H1 (cell line): ENCODE measurements around the gene BATF2. TPM values are rescaled to one million over a fixed set of nuclear protein-coding genes. Genes with fewer than 3 reads are reported as not detected.

Experiments
- CTCF ChIA-PET: fragments of 300-600 bp; sonication (Branson Sonifier 250); formaldehyde crosslinking; loops from one replicate; lab custom pipeline; 2021; ENCODE audit not compliant: partially characterized antibody; lab: Charles Lee
- POLR2A ChIA-PET: fragments of 300-600 bp; sonication (Branson Sonifier 250); formaldehyde crosslinking; loops from one replicate; lab custom pipeline; 2021; ENCODE audit warnings: inconsistent platforms; ENCODE audit not compliant: partially characterized antibody; lab: Charles Lee
- DNase-seq, 2 experiments: peaks; one replicate each; pipeline versions ENCODE4 v3.0.0 to v3.0.0-alpha.2; 2010 to 2022; ENCODE audit warnings: low spot score in 2 of 2, low read depth in 1 of 2, mixed read lengths in 1 of 2
- FAIRE-seq: peaks from 2 replicates; lab custom pipeline; 2011; peaks lifted over from hg19 to GRCh38; lab: Jason Lieb, UNC
- H2AFZ ChIP-seq: 2 replicates; pipeline ENCODE4 v1.8.1; 2012; ENCODE audit warnings: low read length, inconsistent platforms
- H2AK5ac ChIP-seq: 2 replicates; pipeline ENCODE4 v1.6.1; 2013; ENCODE audit warnings: low read depth, low read length
- H2BK120ac ChIP-seq: replicated peaks from 2 replicates; pipeline ENCODE3; 2013; ENCODE audit warnings: low read depth, low read length, inconsistent platforms
- H2BK12ac ChIP-seq: 2 replicates; pipeline ENCODE4 v1.6.1; 2013; ENCODE audit warnings: low read depth, low read length
- H2BK15ac ChIP-seq: 2 replicates; pipeline ENCODE4 v1.6.1; 2013; ENCODE audit warnings: low read length
- H2BK20ac ChIP-seq: 2 replicates; pipeline ENCODE4 v1.6.1; 2013; ENCODE audit warnings: low read length
- H2BK5ac ChIP-seq: 2 replicates; pipeline ENCODE4 v1.6.1; 2013; ENCODE audit warnings: low read depth, low read length
- H3K14ac ChIP-seq: 2 replicates; pipeline ENCODE4 v1.6.1; 2013; ENCODE audit warnings: inconsistent platforms; ENCODE audit not compliant: insufficient read length
- H3K18ac ChIP-seq: 2 replicates; pipeline ENCODE4 v1.6.1; 2013; ENCODE audit warnings: low read length; ENCODE audit errors: extremely low read depth
- H3K23ac ChIP-seq: 2 replicates; pipeline ENCODE4 v1.6.1; 2013; ENCODE audit warnings: inconsistent platforms; ENCODE audit not compliant: insufficient read length
- H3K23me2 ChIP-seq: 2 replicates; pipeline ENCODE4 v1.6.1; 2013; ENCODE audit warnings: low read depth, low read length
- H3K27ac ChIP-seq: 2 replicates; pipeline ENCODE4 v1.6.1; 2011; ENCODE audit warnings: low read depth, low read length, inconsistent platforms
- H3K27me3 ChIP-seq, 4 experiments: replicated peaks in 1 of 4; 1 replicate in 1 of 4; 2 replicates in 3 of 4; pipeline versions ENCODE4 v1.6.1 to v1.8.1; 2011 to 2013; ENCODE audit warnings: low read length in 3 of 4, mild to moderate bottlenecking in 3 of 4, inconsistent platforms in 2 of 4, mixed read lengths in 2 of 4, moderate library complexity in 1 of 4; ENCODE audit not compliant: control insufficient read depth in 3 of 4, insufficient read depth in 3 of 4; ENCODE audit errors: extremely low read depth in 1 of 4
- H3K36me3 ChIP-seq, 4 experiments: 2 replicates each; pipeline versions ENCODE4 v1.6.1 to v1.8.1; 2011 to 2013; ENCODE audit warnings: mild to moderate bottlenecking in 4 of 4, low read length in 3 of 4, moderate library complexity in 2 of 4, control low read depth in 1 of 4, inconsistent platforms in 1 of 4; ENCODE audit not compliant: insufficient read depth in 4 of 4, control insufficient read depth in 2 of 4
- H3K4ac ChIP-seq: replicated peaks from 2 replicates; pipeline ENCODE3; 2013; ENCODE audit warnings: low read length, low read depth, mixed read lengths, inconsistent platforms; ENCODE audit not compliant: insufficient read length
- H3K4me1 ChIP-seq, 4 experiments: replicated peaks in 1 of 4; 1 replicate in 1 of 4; 2 replicates in 3 of 4; pipeline versions ENCODE4 v1.6.1 to v1.8.1; 2011 to 2013; ENCODE audit warnings: low read length in 3 of 4, inconsistent platforms in 2 of 4, mixed read lengths in 1 of 4; ENCODE audit not compliant: insufficient read depth in 4 of 4, control insufficient read depth in 3 of 4
- H3K4me2 ChIP-seq, 2 experiments: 2 replicates each; pipeline versions ENCODE4 v1.6.1 to v1.8.1; 2011 to 2013; ENCODE audit warnings: low read depth in 2 of 2, low read length in 2 of 2, control low read depth in 1 of 2, inconsistent platforms in 1 of 2, mild to moderate bottlenecking in 1 of 2; ENCODE audit not compliant: insufficient read depth in 1 of 2
- H3K4me3 ChIP-seq, 4 experiments: fragments of 200-600, 300-600 bp in 1 of 4; sonication (generic), shearing (Covaris generic), sonication (Bioruptor Twin) in 1 of 4; 2 replicates each; pipeline versions ENCODE4 v1.5.1 to v1.8.1; 2011 to 2016; ENCODE audit warnings: low read length in 4 of 4, low read depth in 3 of 4, control low read depth in 2 of 4, inconsistent platforms in 2 of 4, mild to moderate bottlenecking in 2 of 4, mixed read lengths in 1 of 4, moderate library complexity in 1 of 4; ENCODE audit not compliant: insufficient read depth in 2 of 4; ENCODE audit errors: extremely low read depth in 1 of 4
- H3K56ac ChIP-seq: replicated peaks from 2 replicates; pipeline ENCODE3; 2013; ENCODE audit warnings: low read depth, mild to moderate bottlenecking, mixed read lengths, low read length, inconsistent platforms; ENCODE audit not compliant: insufficient read length
- H3K79me1 ChIP-seq: 2 replicates; pipeline ENCODE4 v1.6.1; 2013; ENCODE audit warnings: low read depth, low read length, control low read depth
- H3K79me2 ChIP-seq, 2 experiments: 2 replicates each; pipeline versions ENCODE4 v1.6.1 to v1.8.1; 2012 to 2013; ENCODE audit warnings: low read length in 2 of 2, mild to moderate bottlenecking in 2 of 2, inconsistent platforms in 1 of 2; ENCODE audit not compliant: insufficient read depth in 2 of 2, control insufficient read depth in 1 of 2
- H3K9ac ChIP-seq, 4 experiments: replicated peaks in 1 of 4; 1 replicate in 1 of 4; 2 replicates in 3 of 4; pipeline versions ENCODE4 v1.6.1 to v1.8.1; 2011 to 2013; ENCODE audit warnings: low read depth in 3 of 4, low read length in 3 of 4, control low read depth in 2 of 4, mild to moderate bottlenecking in 2 of 4, moderate library complexity in 2 of 4, inconsistent platforms in 1 of 4; ENCODE audit errors: extremely low read depth in 1 of 4
- H3K9me3 ChIP-seq, 2 experiments: 2 replicates each; pipeline versions ENCODE4 v1.6.1 to v1.8.1; 2012 to 2013; ENCODE audit warnings: mild to moderate bottlenecking in 2 of 2, moderate library complexity in 2 of 2, control low read depth in 1 of 2, inconsistent platforms in 1 of 2, low read depth in 1 of 2, low read length in 1 of 2, mixed read lengths in 1 of 2; ENCODE audit not compliant: insufficient read depth in 2 of 2
- H4K20me1 ChIP-seq, 2 experiments: replicated peaks in 1 of 2; 2 replicates each; pipeline versions ENCODE3 to v1.8.1; 2011 to 2013; ENCODE audit warnings: inconsistent platforms in 2 of 2, low read length in 2 of 2, mild to moderate bottlenecking in 1 of 2; ENCODE audit not compliant: insufficient read depth in 2 of 2, control insufficient read depth in 1 of 2
- H4K5ac ChIP-seq: 2 replicates; pipeline ENCODE4 v1.6.1; 2013; ENCODE audit warnings: low read length, low read depth, mixed read lengths, inconsistent platforms; ENCODE audit not compliant: insufficient read length
- H4K8ac ChIP-seq: 2 replicates; pipeline ENCODE4 v1.8.0; 2013; ENCODE audit warnings: mild to moderate bottlenecking, moderate library complexity, low read length, inconsistent platforms; ENCODE audit not compliant: insufficient read depth; ENCODE audit errors: extremely low read depth
- H4K91ac ChIP-seq: replicated peaks from 2 replicates; pipeline ENCODE3; 2013; ENCODE audit warnings: low read length, mixed read lengths, inconsistent platforms; ENCODE audit not compliant: insufficient read length
- FOSL1 ChIP-seq: IDR thresholded peaks from 2 replicates; pipeline ENCODE4 v1.6.1; 2011; ENCODE audit warnings: mild to moderate bottlenecking, low read depth, low read length, moderate library complexity; ENCODE audit not compliant: insufficient read depth
- GTF2F1 ChIP-seq: IDR thresholded peaks from 2 replicates; pipeline ENCODE4 v1.6.1; 2012; ENCODE audit warnings: low read depth, low read length, improper control_type of control experiment, borderline replicate concordance
- WGBS, 2 experiments: shearing (Covaris generic) in 1 of 2; methylation state at CpG; one replicate each; pipeline versions ENCODE4 v1.1.6 to v1.1.7; 2013 to 2015; ENCODE audit warnings: low lambda C conversion rate in 2 of 2, mixed read lengths in 2 of 2, inconsistent platforms in 1 of 2, low coverage in 1 of 2, missing lambda C conversion rate in 1 of 2; ENCODE audit not compliant: insufficient replicate concordance in 2 of 2, insufficient coverage in 1 of 2, insufficient read length in 1 of 2; ENCODE audit errors: extremely low coverage in 1 of 2, missing lambda C conversion rate in 1 of 2; 5-methylcytosine and 5-hydroxymethylcytosine counted together
- polyA plus RNA-seq, 7 experiments: library from polyadenylated mRNA; depleted of rRNA in 3 of 7; stranded (reverse) in 5 of 7; unstranded in 2 of 7; fragments of >200 nt in 5 of 7; fragments of 200-250 nt in 2 of 7; gene quantifications; 1 replicate in 5 of 7; 2 replicates in 1 of 7; 4 replicates in 1 of 7; pipeline versions ENCODE4 v1.2.1 to v1.2.3, GENCODE V29; 2011 to 2013; ENCODE audit warnings: missing spikeins in 2 of 7, mixed read lengths in 2 of 7
- total RNA-seq: library from RNA; stranded (reverse); fragmentation: NEBNext Ultra II Directional; extraction: Animal tissue kit (Norgen Biotek cat#: 25700); gene quantifications from 2 replicates; pipeline ENCODE4 v1.2.1, GENCODE V29; 2021

The BATF2 gene
- total and polyA plus RNA-seq, 2 of the 8 experiments (the other 6 are each of a cell fraction or from before 2014, with no cell fraction given): 1.4 to 3.1 TPM

DNA sequence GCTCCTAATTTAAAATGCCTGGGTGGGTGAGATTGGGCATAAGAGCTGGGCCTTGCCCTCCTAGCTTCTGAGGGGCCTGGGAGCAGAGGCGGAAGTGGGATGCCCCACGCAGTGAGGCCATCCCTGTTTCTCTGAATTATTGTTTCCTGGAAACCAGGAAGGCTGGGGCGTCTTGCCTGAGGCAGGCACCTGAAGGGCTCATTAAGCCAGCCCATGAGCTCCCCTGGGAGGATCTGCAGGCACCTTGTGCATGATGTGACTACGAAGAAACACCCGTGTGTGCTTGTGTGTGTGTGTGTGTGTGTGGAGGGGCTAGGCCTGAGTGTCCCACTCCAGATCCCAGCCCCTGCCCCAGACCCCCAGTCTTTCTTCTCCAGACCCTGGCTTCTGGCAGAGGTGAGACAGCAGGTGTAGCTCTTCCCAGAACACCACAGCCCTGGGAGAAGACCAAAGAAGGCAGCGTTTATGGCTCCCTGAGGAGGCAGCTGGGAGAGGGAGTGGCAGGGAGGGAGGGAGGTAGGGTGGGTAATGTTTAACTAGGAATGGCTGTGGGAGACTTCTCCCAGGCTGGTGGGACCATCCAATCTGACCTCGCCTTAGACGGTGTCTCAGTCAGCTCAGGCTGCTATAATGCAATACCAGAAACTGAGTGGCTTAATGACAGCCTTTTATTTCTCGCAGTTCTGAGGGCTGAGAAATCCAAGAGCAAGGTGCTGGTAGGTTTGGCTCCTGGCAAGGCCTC lies 2.1 kb upstream of the BATF2 start:
- Histone ChIP-seq H4K8ac (no peak overlapping the region), H4K20me1 (no peaks in the 10 kb centered on the region), H3K14ac (no peak overlapping the region), H3K4ac (no peak overlapping the region), H3K79me1 (no peaks in the 10 kb centered on the region), H3K27me3 (no peaks in the 10 kb centered on the region), H3K4me2 (no peak overlapping the region), H3K27ac (no peak overlapping the region), H3K56ac (no peak overlapping the region), H2BK5ac (no peak overlapping the region), H3K18ac (no peak overlapping the region), H3K9me3 (no peaks in the 10 kb centered on the region), H3K23me2 (no peaks in the 10 kb centered on the region), H3K36me3 (no peaks in the 10 kb centered on the region), H3K4me3 (no peak overlapping the region), H2BK120ac (no peak overlapping the region), H3K23ac (no peak overlapping the region), H2AFZ (no peak overlapping the region), H3K9ac (no peak overlapping the region), H2BK12ac (no peak overlapping the region), H3K79me2 (no peaks in the 10 kb centered on the region), H4K91ac (no peak overlapping the region), H2BK15ac (no peak overlapping the region), H4K5ac (no peak overlapping the region), H3K4me1 (peaks cover 0 to 9% (median 1%) of the 10 kb centered on the region in 4 experiments; a peak in 2 of 7 replicates)
- POLR2A ChIA-PET: interaction anchor here (0.9 to 2.8 kb wide), 4 partner anchors 14 to 220 kb away, joined by 3 to 20 read pairs (median 5); partner anchors contain the start of genes ARL2, PPP2R5B and SF1
- DNase-seq (no peak), FAIRE-seq (no peak)
- WGBS, 2 experiments: 80% methylated on average over 9 of the region's 9 CpGs; no CpG with 5 or more reads in 1 of the 2 experiments
- TF ChIP-seq FOSL1 (no peak), GTF2F1 (no peak)
- TF ChIP-seq, all 59 proteins: peak for 0
- CTCF ChIA-PET: interaction anchor here (0.6 to 6.1 kb wide), 9 partner anchors 15 to 150 kb away, joined by 3 to 65 read pairs (median 5); partner anchors contain the start of genes ARL2 and SNX15
- Histone ChIP-seq H2BK20ac (no peak overlapping the region), H2AK5ac (no peak overlapping the region)
